Gastroesophageal sphincter (tissue), 3 donors: ENCODE data around the gene FNDC3B.

Experiments used
- CTCF ChIP-seq, 4 experiments: fragments of 200-600 bp in 2 of 4; fragments of 450-650 bp in 2 of 4; sonication (generic) in 1 of 4; IDR thresholded peaks; one replicate each; pipeline ENCODE4 v1.5.1; 2017 to 2019; ENCODE audit warnings: antibody characterized with exemption in 4 of 4, mild to moderate bottlenecking in 2 of 4, moderate library complexity in 2 of 4
- EP300 ChIP-seq: sonication (generic); formaldehyde crosslinking; IDR thresholded peaks from one replicate; pipeline ENCODE4 v1.6.1; 2017; ENCODE audit warnings: antibody characterized with exemption, mild to moderate bottlenecking
- POLR2A ChIP-seq, 2 donors: fragments of 450-650 bp; IDR thresholded peaks; one replicate each; pipeline ENCODE4 v1.6.1; 2017; ENCODE audit warnings: antibody characterized with exemption in 2 of 2, mild to moderate bottlenecking in 2 of 2, moderate library complexity in 1 of 2
- POLR2AphosphoS5 ChIP-seq: sonication (generic); formaldehyde crosslinking; IDR thresholded peaks from one replicate; pipeline ENCODE4 v1.6.1; 2017; ENCODE audit warnings: antibody characterized with exemption

GRCh38 chr3:172148702-172149565 lies 109.6 kb downstream of the FNDC3B start:
- TF ChIP-seq CTCF (IDR thresholded peaks at IDR 0.05) (no peak), EP300 (no peak), POLR2AphosphoS5 (no peak), POLR2A (IDR thresholded peaks at IDR 0.05) (no peak)
